CD4-positive, alpha-beta T cell treated with Interleukin-6 for 4 hours (primary cell): ENCODE data around the gene C20orf141.
A peak's percentile ranks its signal among the peaks of the same experiment; 100 is the strongest.
"Not testable (repeated sequence)": the region's sequence is repeated elsewhere in the genome, so short reads cannot be mapped to it uniquely, and the experiment has no call there.

ENCODE experiments used
- DNase-seq: peaks from one replicate; pipeline ENCODE4 v3.0.0-alpha.2; 2020; ENCODE audit warnings: mixed read lengths

Gene C20orf141

DNA sequence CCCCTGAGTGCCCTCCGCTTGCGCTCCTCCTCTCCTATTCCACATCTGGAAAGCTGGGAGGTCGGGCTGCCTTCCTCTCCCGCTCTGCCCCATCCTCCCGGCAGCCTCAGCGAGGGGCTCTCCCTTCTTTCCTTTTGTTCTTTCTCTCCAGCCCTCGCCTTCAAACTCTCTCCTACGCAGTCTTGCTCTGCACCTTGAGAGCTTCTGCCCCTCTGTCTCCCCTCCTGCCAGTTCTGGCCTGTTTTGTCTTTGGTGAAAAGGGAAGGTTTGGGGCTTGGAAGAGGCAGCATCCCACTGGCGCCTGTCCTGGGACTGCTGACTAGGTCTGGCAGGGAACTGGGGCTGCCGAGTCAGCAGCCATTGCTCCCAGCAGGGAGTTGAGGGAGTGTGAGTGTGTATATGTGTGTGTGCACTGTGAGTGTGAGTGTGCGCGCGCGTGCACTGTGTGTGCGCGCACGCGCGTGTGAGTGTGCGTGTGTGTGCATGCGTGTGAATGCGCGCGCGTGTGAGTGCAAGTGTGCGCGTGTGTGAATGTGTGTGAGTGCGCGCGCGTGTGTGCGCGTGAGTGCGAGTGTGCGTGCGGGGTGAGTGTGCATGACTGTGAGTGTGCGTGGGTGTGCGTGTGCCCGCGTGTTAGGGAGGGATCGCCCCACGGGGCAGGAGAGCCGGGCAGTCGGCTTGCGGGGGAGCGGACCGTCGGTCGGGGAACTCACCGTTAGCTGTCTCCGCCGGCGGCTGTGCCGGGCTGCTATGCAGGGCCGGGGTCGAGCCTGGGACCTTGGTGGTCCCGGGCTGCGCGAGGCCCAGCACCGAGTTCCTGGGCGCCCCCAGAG, 14.9 kb upstream of the C20orf141 start:
- no peak for DNase-seq

DNA sequence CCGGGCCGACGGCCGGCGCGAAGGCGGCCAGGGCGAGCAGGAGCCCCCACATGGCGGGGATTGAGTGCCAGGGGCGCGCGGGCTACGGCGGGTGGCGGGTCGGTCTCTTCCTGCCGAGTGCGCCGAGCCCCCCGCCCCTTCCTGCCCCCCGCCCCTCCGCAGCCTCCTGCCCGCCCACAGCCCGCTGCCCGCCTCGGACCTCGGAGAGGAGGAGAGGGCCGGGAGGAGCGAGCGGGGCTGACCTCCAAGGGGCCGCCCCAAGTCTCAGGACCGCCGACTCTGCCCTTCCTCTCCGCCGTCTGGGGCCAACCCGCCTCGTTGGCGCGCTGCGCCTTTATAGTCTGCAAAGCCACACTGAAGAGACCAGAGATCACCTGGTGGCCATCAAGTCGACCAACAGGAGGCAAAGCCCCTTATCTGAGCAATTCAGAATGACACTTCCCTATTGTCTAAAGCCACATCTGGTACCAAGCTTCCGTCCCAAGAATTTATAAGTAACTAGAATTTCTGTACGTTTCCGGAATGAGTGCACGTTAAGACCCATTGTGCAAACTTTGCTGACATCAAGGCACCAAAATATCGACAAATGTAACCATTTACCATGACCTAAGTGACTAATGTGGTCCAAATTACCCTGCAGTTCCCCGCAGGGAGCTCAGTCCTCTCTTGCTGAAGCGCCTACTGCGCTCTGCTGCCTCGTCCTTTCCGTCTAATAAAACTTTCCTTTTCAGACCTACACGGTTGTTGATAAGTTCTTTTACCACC, 14.1 kb upstream of the C20orf141 start, which contains the start of gene CPXM1:
Gene CPXM1 (minus strand): TSS at position 107 of the 765 bp plus-strand sequence. CDS start 55 bp downstream, at position 52.
- DNase-seq = no peak

DNA sequence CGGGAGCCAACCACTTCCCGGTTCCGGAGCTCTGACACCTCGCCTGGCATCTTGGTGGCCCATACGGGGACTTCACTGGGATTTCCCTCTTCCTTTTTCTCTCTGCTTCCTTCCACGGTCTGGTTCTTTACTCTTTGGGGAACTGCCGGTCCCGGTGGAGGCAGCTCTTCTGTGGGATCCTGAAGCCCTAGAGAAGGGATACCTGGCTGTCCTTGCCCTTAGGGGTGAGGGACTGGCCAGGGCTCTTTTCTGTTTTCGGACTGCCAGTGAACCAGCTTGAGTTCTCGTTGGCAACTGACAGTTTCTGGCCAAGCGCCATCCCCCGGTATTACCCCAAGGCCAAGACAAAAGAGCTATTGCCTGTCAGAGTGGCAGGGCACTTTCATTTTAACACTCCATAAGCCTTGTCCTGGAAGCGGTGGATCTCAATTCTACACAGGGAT, 13.5 kb upstream of the C20orf141 start:
- DNase-seq = no peak

DNA sequence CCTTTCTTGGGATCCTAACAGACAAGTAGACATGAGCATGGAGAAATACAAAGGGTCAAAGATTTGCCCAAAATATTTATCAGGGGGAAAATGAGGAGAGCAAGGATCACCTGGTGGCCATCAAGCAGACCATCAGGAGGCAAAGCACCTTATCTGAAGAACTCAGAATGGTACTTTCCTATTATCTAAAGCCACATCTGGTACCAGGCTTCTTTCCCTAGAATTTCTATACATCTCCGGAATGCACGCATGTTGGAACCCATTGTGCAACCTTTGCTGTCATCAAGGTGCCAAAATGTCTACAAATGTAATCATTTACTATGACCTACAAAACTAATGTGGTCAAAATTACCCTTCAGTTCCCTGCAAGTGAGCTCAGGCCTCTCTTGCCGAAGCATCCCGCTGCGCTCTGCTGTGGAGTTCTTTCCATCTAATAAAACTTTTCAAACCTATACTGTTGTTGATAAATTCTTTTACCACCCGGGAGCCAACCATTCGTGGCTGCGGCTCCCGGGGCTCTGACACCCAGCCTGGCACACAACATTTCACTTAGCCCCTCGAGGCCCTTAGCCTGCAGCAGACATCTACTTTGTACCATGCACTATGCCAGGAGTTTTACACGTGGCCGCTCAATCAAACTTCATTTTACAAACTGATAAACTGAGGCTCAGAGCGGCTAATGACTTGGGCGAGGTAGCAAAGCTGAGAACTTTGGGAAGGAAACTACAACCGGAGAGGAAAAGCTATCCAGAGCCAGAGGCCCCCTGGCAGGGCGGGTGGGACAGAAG, 10.6 kb upstream of the C20orf141 start:
- no peak for DNase-seq

DNA sequence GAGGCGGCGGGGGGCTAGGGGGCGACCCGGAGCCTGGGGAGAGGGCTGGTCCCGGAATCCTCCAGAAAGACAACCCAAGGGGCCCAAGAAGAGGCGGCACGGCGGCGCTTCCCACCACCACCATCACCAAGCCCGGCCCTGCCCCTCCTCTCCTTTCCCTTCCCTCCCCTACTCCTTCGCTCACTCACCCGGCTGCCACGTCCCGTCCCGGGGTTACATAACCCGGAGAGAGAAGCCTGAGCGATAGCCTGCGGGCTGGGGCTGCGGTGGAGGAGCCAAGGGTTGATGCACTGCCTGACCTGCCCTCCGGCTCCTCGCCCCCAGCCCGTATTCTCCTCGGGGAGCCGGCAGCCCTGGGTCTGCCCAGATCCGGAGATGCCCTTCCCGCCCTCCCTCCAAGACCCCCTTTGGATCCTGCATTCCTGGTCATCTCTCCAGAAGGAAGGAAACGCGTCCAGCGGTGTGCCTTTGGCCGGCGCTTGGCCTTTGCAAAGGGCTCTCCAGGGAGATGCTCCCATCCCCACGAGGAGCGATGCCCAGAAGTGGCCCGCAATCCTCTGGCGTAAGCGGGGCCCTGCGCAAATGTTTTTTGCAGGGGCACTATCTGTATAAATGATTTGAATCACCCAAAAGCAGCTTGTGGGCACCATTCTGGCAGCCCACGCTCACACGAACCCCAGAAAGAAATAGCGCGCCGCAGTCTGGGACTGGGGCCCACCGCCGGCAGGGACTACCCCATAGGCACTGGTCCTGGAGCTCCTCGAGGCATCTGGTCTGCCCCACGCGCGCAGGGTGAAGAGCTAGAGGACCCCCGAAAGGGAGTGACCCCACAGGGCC, 9.7 kb upstream of the C20orf141 start:
- DNase-seq = no peak

DNA sequence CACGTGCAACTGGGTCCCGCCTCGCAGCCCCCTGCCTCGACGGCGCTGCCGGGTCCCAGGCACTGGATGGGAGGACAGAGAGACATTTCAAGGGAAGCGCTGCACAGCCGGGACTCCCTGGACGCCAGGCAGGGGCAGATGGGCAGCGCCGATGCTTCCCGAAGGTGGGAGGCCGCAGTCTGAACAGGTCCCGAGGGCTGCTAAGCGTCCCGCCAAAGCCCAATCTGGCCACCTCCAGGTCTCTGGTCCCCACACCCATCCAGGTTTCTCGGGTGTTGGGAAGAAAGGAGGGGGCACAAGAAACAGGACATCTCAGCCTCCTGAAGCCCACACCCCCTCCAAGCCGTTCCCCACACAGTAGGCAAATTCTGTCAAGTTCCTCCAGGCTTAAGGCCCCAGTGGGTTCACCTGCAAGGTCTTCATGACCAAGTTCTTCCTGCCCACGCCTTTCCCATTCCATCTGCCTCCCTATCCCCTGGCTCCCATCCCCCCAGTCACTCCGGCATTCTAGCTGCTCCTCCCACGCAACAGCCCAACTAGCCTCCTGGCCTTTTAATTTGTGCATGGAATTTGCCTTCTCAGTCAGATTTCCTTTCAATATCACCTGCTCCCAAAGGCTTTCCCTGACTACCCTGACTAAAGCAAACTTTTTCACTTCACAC, 9.0 kb upstream of the C20orf141 start:
- no peak for DNase-seq

DNA sequence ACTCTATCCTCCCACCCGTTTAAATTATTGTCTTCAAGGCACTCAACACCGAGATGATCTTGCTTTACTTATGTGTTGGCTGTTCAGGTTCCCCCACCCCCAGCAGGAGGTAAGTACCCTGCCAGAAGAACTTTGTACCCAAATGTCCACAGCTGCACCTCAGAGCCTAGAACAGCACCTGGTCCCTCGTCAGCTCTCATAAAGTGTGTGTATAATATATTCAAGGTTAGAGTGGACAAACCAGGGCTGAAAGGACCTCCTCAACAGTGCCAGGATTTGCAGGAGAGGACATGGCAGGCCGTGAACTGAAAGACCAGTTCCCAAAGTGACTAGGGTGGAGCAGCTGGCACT, 8.5 kb upstream of the C20orf141 start:
- no peak for DNase-seq

DNA sequence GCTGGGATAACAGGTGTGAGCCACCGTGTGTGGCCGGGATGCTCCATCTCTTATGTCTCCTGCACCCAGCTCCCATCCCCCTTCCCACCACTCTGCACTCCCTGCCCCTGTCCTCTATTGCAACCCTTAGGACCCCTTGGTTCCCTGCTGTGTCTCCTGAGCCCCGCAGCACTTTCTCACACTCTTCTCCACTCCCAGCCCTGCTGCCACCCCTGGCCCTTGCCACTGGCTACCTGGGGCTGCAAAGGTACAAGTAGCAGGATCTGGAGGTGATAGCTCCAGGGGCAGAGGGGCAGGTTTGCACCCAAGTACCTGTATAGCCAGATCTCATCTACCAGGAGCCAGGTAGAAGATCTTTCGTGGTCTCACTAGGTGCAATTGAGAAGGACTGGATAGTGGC, 7.8 kb upstream of the C20orf141 start:
- DNase-seq = no peak

DNA sequence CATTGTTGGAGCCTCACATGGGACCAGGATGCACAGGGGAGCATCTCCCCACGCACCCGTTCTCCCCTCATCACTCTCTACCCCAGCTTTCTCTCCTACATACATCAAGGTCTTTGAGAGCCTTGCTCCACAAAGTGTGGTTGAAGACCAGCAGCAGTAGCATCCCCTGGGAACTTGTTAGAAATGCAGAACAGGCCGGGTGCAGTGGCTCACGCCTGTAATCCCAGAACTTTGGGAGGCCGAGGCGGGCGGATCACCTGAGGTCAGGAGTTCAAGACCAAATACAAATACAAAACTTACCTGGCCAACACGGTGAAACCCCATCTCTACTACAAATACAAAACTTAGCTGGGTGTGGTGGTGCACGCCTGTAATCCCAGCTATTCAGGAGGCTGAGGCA, 6.9 kb upstream of the C20orf141 start:
- DNase-seq = not testable (repeated sequence)

DNA sequence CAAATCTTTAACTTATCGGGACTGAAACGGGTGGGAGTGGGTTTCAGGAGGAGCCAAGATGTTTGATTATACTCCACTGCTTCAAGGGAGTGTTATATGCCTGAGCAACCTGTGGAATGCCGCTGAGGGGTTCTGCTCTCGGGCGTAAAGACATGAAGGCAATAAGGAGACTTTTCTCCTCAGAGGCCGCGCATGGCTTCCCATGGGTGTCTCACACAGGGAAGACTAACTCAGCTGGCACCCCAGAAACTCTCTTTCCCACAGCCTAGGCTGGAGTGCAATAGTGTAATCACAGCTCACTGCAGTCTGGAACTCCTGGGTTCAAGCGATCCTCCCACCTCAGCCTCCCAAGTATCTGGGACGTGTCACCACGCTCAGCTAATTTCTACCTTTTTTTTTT, 5.1 kb upstream of the C20orf141 start:
- DNase-seq = no peak

DNA sequence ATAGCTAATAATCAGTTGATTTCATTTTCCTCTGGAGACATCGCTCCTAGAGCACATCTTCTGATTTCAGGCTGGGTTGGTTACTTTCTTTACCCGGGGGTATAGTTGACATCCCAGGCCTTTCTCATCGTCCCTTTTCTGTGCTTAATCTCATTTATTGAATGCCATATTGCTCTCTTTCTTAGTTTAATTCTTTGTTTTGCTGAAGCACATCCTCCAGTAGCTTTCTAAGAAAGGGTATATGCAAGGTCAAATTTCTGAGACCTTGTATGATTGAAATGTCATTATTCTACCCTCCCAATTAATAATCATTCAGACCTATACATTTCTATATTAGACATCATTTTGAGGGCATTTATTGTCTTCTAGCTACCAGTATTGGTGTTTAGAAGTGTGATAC, 2.6 kb upstream of the C20orf141 start:
- no peak for DNase-seq

DNA sequence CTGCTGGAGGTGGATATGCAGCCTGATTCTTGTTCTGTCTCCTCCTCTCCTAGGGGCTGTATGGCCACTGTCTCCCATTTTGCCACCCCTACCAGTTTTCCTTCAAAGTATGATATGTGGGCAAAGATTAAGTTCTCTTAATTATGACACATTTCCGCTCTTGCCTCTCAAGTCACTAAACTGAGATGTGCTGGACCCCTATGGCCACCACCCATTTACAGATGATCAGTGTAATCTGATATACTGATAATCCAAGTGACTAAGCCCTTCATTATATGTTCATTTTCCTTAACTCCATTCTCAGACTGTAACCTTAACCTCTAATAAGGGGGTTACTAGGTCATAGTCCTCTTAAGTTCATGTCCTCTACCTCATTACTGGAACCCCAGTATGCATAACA, 711 bp upstream of the C20orf141 start:
- no peak for DNase-seq

DNA sequence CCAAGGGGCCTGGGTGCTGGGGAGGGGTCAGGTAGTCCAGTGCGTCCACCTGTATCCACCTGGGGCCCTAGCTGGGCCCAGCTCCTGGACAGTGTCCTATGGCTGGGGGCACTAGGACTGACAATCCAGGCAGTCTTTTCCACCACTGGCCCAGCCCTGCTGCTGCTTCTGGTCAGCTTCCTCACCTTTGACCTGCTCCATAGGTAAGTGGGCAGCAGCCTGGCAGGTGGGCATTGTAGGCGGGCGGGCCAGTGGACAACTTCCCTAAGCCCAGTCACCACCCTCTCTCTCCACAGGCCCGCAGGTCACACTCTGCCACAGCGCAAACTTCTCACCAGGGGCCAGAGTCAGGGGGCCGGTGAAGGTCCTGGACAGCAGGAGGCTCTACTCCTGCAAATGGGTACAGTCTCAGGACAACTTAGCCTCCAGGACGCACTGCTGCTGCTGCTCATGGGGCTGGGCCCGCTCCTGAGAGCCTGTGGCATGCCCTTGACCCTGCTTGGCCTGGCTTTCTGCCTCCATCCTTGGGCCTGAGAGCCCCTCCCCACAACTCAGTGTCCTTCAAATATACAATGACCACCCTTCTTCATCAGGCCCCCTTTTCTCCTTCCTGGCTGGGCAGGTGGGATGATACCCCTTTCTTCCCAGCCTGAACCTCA, 584 bp downstream of the C20orf141 start:
- no peak for DNase-seq

DNA sequence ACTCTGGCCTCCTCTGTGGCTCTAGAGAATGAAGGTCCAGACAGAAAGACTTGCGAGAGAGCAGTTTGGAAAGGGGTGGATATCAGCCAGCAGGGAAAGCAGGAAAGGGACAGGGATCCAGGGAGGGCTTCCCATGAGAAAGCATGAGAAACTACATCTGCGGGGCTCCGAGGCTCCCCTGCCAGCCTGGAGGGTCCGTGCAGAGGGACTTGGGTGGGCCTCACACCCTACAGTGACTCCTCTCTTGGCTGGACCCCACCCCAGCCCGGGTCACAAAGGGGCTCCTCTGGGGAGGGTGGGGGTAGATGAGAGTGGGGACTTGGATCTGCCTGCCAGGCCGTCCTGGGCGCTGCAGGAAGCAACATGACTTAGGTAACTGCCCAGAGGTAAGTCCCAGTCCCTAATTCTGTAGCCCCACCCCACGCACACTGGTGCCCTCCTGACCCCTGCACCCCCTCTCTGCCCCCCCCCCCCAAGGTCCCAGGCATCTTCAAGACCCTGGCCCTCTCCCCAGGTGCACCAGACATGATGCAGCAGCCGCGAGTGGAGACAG, 1.3 kb downstream of the C20orf141 start, which contains the start of gene TMEM239:
Gene TMEM239 (plus strand): TSS at position 335 of the 553 bp plus-strand sequence. CDS start 191 bp downstream, at position 526.
- no peak for DNase-seq

DNA sequence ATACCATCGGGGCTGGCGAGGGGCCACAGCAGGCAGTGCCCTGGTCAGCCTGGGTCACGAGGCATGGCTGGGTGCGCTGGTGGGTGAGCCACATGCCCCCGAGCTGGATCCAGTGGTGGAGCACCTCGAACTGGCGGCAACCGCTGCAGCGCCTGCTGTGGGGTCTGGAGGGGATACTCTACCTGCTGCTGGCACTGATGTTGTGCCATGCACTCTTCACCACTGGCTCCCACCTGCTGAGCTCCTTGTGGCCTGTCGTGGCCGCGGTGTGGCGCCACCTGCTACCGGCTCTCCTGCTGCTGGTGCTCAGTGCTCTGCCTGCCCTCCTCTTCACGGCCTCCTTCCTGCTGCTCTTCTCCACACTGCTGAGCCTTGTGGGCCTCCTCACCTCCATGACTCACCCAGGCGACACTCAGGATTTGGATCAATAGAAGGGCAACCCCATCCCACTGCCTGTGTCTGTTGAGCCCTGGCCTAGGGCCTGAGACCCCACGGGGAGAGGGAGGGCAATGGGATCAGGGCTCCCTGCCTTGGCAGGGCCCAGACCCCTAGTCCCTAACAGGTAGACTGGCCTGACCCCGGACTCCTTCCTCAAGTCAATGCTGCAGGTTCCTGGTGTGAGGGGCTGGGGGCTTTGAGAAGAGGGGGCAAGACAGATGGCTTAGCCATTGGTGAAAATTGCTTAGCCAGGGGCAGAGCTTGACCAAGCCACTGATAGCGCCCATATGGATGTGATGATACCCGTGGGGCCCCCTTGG, 2.0 kb downstream of the C20orf141 start:
- DNase-seq = peak; percentile 18

DNA sequence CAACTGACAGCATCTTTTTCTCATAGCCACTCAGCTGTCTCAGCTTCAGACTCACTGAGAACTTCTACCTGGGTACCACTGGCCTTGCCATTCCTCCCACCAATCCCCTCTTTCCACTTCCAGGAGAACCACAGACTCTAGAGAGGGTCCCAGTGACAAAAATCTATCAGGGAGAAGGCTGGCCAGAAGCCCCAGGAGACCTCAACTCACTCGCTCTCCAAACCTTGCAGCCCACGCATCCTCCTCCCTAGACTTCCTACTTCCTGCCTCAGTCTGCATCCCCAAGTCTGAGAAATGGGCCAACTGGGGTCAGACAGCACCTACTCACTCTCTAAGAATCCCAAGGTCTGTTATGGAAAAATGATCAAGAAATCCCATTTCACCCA, 2.5 kb downstream of the C20orf141 start:
- no peak for DNase-seq

DNA sequence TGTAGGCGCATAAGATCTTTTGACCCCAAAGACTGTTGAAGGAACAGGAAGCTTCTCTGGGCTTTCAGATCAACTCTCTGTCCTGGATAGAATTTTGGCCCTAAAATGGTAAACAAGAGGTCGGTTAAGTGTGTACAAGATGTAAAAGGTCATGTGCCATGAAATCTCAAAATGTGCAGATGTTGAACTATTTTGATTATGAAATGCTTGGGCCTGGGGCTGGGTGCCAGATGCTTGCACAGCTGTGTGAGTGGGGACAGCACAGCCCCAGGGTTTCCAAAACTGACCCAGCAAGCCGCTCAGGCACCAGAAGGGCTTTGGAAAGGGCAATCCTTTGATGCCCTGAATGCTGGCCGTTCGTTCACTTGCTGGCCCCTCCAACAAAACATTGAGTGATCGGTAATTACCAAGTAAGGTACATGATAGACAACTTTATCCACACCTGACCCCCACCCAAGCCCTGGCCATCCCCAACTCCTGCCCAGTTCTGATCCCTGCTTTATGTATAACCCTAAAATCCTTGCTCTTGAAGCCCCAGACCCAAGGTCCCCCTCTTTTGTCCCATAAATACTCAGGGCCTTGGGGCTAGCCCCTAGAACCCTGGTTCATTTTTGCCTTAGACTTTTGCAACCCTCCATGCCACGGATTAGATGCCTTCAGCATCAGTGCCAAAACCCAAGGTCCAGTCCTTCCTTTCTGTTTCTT, 3.3 kb downstream of the C20orf141 start:
- no peak for DNase-seq

DNA sequence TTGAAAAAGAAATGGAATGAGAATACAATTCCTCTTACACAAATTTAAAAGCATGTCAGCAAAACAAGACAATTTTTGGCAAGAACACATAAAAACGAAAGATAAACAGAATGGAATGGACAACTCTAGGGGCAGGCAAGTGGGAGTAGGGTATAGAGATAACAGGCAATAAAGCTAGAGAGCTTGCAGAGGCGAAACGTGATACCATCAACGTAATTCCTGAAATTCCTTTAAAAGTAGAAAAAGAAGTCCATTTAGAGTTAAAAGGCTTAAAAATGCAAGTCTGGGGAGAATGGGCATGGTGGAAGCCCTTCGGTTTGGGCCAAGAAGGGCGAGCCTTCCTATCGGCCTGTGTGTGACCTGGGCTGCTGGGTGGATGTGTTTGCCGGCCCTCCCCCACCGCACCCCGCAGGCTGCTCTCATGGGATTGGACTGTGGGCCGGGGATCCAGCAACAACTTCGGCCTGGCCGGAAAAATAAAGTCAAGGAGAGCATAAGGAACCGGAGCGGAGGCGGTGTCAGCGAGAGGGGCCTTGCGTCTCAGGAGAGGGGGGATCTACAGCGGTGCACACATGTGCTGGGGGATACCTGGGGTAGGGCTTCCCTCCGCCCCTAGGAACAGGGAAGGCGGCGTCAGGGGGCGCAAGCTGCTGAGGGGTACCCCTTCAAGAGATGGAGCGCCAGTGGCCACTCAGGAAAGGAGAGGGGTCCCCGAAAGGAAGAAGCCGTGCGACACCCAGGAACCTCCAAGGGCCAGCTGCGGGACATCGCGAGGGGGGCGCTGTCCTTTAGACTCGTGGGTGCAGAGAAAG, 5.5 kb downstream of the C20orf141 start:
- DNase-seq = no peak
